Activated T-cell treated with anti-CD3 and anti-CD28 coated beads for 4 hours (primary cell): ENCODE results near the gene DUSP8.
"Not testable (repeated sequence)": the region's sequence is repeated elsewhere in the genome, so short reads cannot be mapped to it uniquely, and the experiment has no call there.

Experiments
- DNase-seq: peaks from one replicate; pipeline ENCODE4 v3.0.0-alpha.2; 2020

Gene DUSP8

DNA sequence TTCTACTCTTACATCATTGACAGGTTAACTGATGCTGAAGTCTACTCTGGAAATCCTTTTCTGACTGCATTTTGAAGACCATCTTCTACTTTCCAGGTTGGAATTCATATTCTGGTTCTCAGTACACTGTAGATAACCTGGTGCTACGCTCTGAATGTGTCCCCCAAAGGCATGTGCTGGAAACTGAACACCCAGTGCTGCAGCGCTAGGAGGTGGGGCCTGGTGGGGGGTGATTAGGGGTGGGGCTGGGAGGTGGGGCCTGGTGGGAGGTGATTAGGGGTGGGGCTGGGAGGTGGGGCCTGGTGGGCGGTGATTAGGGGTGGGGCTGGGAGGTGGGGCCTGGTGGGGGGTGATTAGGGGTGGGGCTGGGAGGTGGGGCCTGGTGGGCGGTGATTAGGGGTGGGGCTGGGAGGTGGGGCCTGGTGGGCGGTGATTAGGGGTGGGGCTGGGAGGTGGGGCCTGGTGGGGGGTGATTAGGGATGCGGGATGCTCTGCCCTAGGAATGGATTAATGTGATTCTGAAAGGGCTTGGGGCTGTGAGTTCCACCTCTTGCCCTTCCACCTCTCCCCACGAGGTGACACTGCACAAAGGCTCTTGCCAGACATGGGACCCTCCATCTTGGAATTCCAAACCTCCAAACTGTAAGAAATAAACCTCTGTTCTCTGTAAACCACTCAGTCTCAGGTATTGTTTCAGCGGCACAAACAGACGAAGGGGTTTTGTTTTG is 59.4 kb downstream of the DUSP8 start:
- DNase-seq: not testable (repeated sequence)

DNA sequence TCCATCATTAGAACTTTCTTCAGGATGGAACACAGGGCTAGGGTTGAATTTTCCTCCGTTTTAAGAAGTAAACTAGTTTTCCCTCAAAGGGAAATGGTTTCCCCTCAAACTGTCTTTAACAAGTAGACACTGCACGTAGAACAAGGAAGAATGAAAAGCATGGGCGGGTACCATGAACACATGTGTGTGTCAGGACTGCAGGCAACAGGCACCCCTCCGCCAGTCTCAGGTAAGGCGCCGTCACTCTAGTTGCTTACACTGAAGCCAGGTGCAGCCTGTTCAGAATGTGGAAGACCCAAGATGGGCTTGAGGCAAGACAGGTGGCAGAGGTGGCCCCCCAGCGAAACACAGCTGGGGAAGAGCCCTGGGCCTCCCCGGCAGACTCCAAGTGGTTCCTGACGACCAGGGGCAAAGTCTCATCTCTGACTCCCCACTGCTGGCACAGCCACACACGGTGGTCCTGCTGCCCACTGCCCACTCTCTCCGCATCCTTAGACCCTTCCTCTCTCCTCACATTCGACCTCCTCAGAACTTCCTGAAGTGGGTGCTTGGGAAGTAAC is 60.1 kb downstream of the DUSP8 start:
- no peak for DNase-seq

DNA sequence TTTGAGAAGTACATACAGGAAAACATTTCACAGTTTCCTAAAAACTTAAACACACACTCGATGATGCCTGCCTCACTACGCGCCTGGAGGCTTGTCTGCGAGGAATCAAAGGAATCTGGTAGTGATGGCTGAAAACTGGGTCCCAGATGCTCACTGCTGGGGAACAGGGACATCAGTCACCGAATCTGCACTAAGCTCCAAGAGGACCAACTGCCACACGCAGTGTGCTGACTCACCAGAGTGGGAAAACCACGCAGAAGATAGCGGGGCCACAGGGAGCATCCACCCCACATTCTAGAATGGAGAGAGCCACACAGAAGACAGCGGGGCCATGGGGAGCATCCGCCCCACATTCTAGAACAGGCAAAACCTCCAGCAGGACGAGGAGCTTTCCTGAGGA is 61.1 kb downstream of the DUSP8 start:
- no peak for DNase-seq

DNA sequence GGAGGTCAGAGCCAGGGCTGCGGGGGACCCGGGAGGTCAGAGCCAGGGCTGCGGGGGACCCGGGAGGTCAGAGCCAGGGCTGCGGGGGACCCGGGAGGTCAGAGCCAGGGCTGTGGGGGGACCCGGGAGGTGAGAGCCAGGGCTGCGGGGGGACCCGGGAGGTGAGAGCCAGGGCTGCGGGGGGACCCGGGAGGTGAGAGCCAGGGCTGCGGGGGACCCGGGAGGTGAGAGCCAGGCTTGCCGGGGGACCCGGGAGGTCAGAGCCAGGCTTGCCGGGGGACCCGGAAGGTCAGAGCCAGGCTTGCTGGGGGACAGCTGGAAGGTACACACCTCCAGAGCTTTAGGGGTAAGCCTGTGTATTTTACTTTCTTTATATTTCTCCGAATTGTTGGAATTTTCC is 61.7 kb downstream of the DUSP8 start:
- DNase-seq: not testable (repeated sequence)

DNA sequence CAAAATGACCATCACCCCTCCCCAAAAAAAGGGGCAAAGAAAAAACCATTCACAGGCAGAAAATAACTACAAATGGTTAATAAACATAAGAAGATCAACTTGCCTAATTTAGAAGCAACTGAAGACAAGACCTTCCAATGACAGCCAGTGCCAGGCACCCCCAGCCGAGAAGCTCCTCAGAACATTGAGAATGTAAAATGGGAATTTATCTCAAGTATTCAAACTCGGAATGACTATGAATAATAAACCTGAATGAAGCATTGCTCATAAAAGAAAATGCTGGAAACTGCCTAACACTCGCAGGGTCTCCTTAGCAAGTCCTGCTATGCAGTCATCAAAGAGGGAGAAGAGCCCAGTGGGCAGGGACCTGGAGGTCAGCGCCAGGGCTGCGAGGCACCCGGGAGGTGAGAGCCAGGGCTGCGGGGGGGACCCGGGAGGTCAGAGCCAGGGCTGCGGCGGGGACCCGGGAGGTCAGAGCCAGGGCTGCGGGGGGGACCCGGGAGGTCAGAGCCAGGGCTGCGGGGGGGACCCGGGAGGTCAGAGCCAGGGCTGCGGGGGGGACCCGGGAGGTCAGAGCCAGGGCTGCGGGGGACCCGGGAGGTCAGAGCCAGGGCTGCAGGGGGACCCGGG is 62.3 kb downstream of the DUSP8 start:
- DNase-seq: no peak

DNA sequence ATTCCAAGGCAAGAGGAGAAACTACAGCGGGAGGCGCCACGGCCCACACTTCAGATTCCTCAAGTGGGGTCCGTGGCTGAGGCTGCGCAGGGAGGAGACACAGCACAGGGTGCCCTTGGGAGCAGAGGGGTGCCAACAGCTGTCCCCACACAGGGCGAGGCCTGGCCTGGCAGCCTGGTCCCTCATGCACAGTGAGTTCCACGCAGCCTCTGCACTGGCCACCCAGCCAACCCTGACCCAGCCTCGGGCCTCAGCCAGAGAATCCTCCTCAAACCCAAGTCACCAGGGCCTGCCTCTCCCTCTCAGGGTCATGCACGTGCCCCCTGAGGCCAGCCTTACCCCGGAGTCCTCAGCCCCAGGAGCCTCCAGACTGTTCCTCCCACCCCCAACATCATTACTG is 63.1 kb downstream of the DUSP8 start:
- DNase-seq: no peak

DNA sequence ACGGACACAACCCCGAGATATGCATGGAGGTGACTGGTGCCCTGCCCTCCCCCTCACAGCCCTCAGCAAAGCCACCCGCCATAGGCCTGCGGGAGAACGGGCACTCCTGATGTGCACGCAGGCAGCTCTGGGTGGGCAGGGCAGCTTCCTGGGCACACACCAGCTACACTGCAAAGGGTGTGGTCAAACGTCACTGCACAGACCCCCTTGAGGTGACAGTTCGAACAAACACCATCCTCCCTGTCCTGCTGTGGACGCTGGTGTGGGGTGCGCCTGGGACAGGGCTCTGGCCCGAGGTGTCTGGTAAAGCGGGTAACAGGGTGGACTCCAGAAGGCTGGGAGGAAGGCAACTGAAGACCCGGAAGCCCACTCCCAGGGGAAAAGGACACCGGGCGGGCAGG is 63.6 kb downstream of the DUSP8 start:
- DNase-seq: no peak

DNA sequence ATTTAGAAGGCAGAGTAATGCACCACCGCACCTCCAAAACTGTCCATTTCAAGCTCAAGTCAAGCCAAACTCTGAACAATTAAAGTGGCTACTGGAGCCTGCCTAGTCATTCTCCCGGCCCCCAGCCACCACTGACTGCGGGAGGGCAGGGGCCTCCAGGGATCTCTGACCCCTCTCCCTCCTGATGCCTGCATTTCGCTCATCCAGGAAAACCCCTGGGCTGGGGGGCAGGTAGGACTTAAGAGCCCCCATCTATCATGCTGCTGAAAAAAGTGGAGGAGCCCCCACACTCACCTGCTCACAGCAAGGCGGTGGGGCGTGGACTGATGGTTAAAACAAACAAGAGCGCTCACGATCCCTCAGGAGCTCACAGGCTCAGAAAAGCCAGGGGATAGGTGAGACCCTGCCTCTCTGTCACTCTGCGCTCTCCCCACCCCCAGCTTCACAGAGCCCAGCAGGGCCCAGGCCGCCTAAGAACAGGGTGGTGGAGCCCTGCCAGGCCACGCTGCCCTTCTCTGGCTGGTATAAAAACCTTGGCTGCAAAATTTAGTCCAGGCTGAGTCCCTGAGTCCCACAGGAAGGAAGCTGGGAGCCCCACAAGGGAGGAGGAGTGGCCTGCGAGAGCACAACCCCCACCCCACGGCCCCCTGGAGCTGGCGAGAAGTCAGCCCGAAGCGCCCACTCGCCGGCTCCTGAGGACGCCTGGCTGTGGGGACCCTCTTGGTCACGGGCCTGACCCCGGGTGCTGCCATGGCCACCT is 64.5 kb downstream of the DUSP8 start:
- DNase-seq: no peak

DNA sequence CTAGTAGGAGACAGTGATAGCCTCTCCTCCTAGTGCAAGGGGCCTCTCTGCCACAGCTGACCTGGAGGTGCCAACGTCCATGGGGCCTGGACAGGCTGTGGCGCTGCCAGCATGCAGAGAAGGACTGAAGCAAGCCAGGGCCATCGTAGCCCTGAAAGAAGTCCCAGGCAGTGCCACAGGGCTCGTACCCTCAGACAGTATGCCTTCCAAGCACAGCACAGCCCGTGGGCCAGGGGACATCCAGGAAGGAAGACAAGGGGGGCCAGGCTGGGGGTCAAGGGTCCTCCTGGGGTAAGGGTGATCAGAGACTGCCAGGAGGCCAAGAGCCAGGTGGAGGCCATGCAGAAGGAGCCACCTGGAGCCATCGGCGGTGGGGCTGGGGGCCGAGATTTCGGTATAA is 65.1 kb downstream of the DUSP8 start:
- no peak for DNase-seq

DNA sequence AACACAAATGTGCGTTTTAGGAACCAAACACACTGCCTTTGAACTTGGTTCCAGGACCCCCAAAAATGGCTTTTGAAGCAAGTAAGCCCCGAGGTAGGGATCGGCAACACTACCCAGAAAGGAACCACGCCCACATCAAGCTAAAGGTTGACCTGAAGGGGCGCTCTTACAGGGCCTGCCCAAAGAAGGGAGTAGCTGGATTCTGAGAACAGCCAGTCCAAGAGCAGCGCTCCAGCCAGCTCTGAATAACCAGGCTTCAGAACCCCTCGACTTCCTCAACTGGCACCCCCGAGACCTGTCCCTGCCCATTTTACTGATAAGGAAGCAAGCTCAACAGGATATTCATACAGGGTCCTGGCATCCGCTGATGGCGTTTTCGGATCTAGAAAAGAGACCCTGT is 66.6 kb downstream of the DUSP8 start:
- DNase-seq: no peak

DNA sequence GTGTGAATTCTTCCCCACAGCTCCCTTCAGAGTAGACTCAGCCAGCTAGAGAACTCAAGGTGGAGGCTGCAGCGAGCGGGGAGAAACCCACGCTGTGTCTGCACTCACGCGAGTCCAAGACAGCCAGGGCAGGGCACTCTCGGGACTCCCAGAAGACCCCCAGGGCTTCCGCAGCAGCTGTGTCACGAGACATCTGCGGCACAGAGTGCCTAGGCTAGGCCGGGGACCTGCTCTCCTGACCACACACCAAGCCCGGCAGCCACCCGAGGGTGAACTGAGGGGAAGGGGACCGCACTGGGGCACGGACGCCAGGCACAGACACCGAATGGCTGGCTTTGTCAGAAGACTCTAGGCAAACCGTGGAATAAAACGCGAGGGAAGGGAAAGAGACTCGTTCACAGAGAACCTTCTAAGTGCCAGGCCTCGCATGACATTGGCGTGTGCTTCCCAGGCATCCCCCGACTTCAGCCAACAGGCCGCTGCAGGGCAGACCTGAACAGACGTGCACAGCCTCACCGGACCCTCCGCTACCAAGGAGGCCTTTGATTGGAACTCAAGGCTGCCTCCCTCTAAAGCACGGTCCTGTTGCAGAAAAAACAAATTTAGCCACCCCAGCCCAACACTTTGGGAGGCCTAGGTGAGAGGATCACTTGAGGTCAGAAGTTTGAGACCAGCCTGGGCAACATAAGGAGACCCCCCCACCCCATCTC is 67.3 kb downstream of the DUSP8 start:
- DNase-seq: no peak

DNA sequence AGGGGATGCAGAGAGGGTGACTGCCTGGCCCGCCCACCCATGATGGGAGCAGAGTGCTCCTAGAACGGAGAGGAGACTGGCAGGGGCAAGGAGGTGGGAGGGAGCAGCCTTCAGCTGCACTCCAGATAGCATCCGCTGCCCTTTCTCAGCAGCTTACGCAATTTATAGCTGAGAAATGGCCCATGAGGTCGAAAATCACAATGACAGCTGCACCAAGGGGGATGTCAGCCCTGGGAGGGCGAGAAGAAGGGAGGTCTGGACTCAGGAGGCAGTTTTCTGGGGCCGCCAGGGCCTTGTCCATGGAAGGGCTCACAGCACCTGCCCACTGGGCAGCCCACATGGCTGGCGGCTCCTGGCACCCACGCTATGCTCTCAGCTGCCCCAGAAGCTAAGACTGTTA is 67.9 kb downstream of the DUSP8 start:
- no peak for DNase-seq
